AG10803 (cell line): ENCODE data around the gene TSTD2.
A peak's percentile ranks its signal among the peaks of the same experiment; 100 is the strongest.

Source experiments
- DNase-seq: peaks from one replicate; pipeline ENCODE4 v3.0.0; 2010; ENCODE audit warnings: low read depth
- H3K4me3 ChIP-seq: 2 replicates; pipeline ENCODE4 v1.5.1; 2011; ENCODE audit warnings: mild to moderate bottlenecking, low read length, control low read depth
- TF ChIP-seq, protein P1 (sequence below): conservative IDR thresholded peaks from 2 replicates; pipeline ENCODE4 v1.5.1; 2011; ENCODE audit warnings: mild to moderate bottlenecking, low read length, control low read depth, inconsistent platforms

Gene TSTD2

DNA sequence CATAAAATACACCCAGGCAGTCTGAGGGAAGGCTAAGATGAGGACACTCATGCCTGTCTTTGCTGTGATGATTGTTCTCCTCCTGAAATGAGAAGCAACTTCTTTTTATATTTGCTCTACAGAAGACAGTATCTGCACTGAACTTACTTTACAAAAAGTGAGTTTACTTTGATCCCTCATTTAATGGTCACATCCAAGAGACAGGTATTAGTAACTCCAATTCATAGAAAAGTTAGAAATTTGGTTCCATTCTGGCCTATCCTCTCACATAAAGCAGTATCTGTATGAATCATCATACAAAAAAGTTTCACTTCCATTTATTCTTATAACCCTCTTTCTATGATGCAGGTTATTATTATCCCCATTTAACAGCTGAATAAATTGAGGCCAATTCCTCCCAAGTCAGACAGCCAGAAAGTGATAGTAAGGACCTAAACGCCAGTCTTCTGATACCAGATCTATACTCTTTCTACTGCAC is 15.2 kb downstream of the TSTD2 start:
- TF ChIP-seq, protein P1, sequence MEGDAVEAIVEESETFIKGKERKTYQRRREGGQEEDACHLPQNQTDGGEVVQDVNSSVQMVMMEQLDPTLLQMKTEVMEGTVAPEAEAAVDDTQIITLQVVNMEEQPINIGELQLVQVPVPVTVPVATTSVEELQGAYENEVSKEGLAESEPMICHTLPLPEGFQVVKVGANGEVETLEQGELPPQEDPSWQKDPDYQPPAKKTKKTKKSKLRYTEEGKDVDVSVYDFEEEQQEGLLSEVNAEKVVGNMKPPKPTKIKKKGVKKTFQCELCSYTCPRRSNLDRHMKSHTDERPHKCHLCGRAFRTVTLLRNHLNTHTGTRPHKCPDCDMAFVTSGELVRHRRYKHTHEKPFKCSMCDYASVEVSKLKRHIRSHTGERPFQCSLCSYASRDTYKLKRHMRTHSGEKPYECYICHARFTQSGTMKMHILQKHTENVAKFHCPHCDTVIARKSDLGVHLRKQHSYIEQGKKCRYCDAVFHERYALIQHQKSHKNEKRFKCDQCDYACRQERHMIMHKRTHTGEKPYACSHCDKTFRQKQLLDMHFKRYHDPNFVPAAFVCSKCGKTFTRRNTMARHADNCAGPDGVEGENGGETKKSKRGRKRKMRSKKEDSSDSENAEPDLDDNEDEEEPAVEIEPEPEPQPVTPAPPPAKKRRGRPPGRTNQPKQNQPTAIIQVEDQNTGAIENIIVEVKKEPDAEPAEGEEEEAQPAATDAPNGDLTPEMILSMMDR = no peak
- no peak overlapping the region for H3K4me3 ChIP-seq
- DNase-seq = no peak

DNA sequence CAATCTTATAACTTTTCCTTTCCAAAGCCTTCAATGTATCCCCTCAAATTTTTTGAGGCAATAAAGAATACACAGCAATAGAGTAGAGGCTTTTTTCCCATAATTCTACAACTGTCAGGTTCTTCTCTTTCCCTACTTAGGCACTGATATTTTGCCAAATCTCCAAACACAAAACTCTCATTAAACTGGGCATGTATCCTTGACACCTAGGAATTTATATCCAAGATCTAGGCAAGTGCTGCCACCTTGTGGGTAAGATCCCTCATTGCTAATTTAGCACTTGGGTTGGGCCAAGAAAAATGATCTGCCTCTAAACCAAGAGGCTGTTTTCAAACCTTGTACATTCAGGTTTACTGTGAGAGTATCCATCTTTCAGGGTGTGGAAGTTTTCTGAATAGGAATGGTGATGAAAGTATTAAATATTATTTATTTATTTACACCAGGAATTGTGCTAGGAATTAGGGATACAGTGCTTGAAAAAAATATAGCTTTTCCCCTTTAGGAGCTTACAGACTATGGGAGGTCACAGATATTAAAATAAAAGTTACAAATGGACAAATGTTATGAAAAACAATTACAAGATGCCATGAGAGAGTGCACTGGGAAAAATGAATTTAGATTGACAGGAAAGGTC is 17.6 kb downstream of the TSTD2 start:
- no peak overlapping the region for H3K4me3 ChIP-seq
- peak; percentile 66 for DNase-seq
- TF ChIP-seq, protein P1 = peak; percentile 90

- DNase-seq = no peak
- no peak overlapping the region for H3K4me3 ChIP-seq
- TF ChIP-seq, protein P1 = no peak
Observed at GRCh38 chr9:97604901-97605645, 28.1 kb downstream of the TSTD2 start.

DNA sequence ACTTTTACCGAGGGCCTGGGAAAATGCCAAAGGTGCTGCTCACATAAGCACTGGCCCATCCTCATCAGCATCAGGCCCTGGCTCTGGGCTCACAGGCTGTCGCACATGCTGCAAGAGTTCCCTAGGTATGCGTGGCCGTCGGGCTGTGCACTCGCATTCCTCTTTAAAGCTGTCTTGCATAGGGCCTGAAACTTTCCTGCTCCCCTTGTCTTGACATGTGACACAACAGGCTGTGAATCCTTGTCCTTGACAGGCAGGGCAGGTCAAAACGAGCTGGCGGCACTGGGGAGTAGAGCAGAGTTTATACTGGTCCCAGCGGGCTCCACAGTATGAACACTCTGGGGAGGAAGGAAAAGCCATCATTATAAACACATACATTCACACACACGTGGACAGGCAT is 30.7 kb downstream of the TSTD2 start:
- no peak for DNase-seq
- TF ChIP-seq, protein P1 = no peak
- no peak overlapping the region for H3K4me3 ChIP-seq

- no peak for DNase-seq
- TF ChIP-seq, protein P1 = no peak
- no peak overlapping the region for H3K4me3 ChIP-seq
Observed at GRCh38 chr9:97601228-97601898, 31.8 kb downstream of the TSTD2 start.

GRCh38 chr9:97600531-97601227 is 32.5 kb downstream of the TSTD2 start:
- H3K4me3 ChIP-seq = no peak overlapping the region
- no peak for DNase-seq
- TF ChIP-seq, protein P1 = no peak
